ENCODE measurements around the gene SALL3.

DNA sequence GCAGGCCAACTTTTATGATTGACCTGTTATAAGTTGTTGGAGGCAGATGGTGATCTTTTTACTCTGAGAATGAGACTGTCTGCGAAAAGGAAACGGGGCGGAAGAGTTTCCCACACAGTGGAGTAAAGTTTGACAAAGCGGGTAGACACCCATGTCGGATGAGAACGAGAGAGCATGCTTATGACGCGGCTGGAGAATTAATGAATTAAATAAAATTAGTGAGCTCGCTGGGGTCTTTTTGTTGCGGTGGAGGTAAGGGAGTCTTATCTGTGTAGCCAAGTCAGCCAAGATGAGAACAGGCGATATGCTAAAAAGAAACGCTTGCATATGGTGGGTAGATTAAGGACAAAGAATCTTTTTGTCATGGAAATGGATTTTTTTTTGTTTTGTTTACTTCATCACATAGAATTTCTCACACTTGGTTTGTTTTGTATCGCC is 1.8 kb downstream of the SALL3 start:
- TF ChIP-seq, protein P1, sequence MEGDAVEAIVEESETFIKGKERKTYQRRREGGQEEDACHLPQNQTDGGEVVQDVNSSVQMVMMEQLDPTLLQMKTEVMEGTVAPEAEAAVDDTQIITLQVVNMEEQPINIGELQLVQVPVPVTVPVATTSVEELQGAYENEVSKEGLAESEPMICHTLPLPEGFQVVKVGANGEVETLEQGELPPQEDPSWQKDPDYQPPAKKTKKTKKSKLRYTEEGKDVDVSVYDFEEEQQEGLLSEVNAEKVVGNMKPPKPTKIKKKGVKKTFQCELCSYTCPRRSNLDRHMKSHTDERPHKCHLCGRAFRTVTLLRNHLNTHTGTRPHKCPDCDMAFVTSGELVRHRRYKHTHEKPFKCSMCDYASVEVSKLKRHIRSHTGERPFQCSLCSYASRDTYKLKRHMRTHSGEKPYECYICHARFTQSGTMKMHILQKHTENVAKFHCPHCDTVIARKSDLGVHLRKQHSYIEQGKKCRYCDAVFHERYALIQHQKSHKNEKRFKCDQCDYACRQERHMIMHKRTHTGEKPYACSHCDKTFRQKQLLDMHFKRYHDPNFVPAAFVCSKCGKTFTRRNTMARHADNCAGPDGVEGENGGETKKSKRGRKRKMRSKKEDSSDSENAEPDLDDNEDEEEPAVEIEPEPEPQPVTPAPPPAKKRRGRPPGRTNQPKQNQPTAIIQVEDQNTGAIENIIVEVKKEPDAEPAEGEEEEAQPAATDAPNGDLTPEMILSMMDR (IDR thresholded peaks at IDR 0.05) = no peak
- no peak for TF ChIP-seq POLR2A (IDR thresholded peaks at IDR 0.05)

Data from lower leg skin (tissue), 3 donors.